Forelimb muscle (tissue), 1 donor: ENCODE measurements around the gene GRIN3B. TPM values are rescaled to one million over a fixed set of nuclear protein-coding genes. Genes with fewer than 3 reads are reported as not detected.
A peak's percentile ranks its signal among the peaks of the same experiment; 100 is the strongest.

Experiments used
- DNase-seq: peaks from one replicate; pipeline ENCODE4 v3.0.0-alpha.2; 2013; ENCODE audit warnings: low read depth
- polyA plus RNA-seq: library from polyadenylated mRNA; unstranded; fragments of 120-200 nt; gene quantifications from one replicate; pipeline ENCODE4 v1.2.1, GENCODE V29; 2013; ENCODE audit not compliant: insufficient read length

The GRIN3B gene
- polyA plus RNA-seq, 1 donor = 0.13 TPM

DNA sequence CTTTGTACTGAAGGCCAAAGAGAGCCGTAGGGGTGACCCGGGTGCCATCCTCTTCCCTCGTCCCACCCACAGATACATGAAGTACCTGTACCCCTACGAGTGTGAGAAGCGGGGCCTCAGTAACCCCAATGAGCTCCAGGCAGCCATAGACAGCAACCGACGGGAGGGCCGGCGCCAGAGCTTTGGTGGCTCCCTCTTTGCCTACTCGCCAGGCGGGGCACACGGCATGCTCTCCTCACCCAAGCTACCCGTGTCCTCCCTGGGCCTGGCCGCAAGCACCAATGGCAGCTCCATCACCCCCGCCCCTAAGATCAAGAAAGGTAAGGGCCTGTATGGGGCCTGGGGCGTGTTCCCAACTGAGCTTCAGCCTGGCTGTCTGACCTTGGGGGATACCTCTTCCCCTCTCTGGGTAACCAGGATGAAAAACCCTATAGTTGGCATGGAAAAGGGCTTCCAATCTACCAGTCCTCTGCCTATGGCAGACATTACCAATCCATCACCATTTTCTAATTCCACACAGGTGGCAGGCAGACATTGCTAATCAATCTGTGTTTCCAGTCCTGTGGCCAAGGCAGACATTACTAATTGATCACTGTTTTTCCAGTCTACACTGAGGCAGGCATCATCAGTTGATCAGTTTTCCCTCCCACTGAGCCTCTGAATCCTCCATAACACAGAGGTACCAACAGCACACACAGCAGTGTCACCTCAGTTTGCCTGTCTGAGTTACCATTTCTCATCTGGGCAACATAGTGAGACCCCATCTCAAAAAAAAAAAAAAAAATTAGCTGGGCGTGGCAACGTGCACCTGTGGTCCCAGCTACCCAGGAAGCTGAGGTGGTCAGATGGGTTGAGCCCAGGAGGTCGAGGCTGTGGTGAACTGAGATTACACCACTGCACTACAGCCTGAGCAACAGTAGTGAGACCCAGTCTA lies 35.2 kb upstream of the GRIN3B start:
- DNase-seq = no peak

DNA sequence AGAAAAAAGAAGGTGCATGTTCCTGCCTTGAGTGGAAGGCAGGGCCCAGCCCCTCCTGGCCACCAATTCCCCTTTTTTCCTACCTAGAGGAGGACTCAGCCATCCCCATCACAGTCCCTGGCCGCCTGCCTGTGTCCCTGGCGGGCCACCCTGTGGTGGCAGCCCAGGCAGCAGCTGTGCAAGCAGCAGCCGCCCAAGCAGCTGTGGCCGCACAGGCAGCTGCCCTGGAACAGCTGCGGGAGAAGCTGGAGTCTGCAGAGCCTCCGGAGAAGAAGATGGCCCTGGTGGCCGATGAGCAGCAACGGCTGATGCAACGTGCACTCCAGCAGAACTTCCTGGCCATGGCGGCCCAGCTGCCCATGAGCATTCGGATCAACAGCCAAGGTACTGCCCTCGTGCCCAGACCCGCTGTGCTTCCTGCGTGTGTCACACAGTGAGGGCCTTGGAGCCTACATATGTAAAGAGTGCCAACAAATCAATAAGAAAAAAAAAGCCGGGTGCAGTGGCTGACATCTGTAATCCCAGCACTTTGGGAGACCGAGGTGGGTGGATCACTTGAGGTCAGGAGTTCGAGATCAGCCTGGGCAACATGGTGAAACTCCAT lies 33.6 kb upstream of the GRIN3B start:
- no peak for DNase-seq

DNA sequence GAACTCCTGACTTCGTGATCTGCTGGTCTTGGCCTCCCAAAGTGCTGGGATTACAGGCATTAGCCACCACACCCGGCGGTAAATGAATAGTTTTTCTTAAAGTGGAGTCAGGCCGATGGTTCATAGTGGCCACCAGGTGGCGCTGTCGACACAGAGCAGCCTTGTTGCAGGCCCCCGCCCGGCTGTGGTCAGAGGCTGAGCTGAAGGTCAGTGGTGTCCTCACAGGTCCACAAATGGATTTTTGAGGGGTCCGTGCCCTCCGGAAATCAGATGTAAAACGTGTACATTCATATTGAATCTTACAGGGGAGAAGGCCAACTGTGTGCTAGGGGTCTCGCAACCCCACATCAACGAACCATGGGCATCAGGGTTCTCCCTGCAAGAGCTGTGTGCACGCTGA lies 29.5 kb upstream of the GRIN3B start:
- no peak for DNase-seq

DNA sequence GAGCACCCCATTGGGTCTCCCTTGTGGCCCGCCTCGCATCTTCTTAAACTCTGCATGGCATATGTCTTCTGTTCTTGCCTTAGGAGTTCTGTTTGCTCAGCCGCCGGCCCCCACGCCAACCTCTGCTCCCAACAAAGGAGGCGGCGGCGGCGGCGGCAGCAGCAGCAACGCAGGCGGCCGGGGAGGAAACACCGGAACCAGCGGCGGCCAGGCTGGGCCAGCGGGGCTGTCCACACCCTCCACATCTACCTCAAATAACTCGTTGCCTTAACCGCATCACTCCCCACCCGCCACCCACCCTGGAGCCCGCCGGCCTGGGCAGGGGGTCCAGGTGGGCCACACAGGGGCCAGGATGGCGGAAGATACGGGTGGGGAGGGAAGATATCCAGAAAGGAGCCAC lies 28.4 kb upstream of the GRIN3B start:
- DNase-seq = no peak

DNA sequence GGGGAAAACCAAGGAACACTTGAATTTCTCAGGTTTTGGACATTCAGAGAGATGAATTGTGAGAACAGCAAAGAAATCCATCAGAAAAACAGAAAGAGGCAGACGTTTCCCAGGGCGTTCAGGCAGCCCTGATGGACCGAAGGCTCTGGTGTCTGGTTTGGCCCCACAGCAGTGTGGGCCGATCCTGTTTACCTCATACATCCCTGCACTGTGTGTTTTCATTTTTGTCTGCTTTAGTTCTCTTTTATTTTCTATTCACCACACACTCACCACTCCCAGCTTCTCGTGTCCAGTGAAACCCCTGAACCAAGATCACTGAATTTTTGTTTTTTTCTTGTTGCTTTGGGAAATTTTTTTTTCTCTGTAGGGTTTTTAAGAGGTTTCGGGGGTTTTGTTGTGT lies 27.9 kb upstream of the GRIN3B start:
- DNase-seq = no peak

DNA sequence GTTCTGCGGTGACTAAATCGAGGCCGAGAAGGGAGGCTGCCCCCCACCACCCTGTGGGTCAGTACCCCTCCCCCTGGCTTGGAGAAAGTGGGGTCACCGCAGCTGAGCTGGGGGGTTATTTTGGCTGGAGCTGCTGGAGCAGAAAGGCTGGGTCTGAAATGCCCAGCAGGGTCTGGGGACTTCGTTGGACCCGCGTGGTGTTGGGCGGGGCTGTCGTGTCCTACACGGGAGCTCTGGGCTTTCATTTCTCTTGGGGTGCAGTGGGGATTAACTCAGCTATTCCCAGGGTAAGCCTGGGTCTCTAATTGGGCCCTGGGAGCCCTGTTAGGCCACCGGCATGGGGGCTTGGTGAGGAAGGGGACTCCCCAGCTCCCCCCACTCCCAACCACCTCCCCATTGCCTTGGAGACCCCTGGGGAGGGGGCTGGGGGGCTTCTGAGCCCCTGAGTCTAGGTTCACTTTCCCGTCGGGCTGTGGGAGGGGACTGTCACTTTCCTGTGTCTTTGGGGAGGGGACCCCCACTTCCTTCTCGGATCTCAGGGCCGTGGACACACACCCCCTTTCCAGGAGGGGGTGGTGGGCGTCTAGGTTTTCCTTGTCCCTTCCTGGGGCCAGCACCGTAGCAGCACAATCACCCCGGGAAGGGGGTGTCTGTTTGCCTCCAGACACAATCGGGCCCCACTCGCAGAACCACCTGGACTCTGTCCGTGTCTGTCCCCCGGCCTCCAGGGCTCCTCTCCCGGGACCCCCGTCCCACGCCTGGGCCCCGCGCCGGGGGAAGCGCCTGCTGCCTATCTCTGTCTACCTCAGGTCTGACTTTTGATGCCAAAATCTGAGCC lies 26.3 kb upstream of the GRIN3B start:
- DNase-seq = no peak

DNA sequence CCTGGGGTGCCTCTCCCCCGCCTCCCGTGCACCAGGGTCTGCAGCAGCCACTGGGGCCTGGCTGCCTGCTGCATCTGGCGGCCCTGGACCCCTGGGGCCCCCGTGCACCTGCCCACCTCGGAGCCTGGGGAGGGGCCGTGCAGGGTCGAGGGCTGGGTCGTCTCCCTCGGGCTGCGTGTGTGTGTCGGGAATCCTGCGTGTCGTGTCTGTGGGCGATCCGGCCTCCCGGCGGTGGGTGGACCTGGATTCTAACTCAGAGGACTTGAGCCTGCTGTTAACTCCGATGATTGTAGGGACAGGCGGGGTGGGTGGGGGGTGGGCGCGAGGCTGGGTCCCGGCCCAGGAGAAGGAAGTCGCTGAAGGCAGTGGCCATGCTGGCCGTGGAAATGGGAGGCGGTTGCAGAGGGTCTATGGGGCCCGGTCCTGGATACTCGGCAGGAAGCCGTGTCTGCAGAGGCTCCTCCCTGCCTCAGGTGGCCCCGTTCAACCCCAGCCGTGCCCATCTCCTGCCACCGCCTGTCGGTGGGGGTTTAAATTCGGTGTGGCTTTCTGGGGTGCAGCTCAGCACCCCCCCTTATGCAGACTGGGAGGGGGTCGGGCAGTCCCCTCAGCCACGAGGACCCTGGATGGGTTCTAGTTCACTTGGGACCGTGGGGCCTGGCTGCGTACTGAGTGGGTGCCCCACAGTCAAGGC lies 25.5 kb upstream of the GRIN3B start:
- DNase-seq = no peak

DNA sequence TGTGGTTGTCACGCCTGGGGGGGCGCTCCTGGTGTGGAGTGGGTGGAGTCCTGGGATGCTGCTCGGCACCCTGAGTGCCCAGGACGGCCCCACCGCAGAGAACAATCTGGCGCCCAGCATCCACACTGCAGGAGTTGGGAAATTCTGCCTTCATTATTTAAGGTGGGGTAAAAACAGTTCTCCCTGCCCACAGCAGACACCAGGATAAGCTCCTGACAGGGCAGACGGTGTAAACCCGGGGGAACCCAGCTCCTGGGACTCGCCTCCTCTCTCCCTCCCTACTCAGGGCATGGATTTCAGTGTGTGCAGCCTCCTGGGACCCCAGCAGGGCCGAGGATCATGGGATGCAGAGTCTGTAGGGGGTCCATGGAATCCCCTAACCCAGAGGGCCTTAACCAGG lies 23.7 kb upstream of the GRIN3B start:
- no peak for DNase-seq

DNA sequence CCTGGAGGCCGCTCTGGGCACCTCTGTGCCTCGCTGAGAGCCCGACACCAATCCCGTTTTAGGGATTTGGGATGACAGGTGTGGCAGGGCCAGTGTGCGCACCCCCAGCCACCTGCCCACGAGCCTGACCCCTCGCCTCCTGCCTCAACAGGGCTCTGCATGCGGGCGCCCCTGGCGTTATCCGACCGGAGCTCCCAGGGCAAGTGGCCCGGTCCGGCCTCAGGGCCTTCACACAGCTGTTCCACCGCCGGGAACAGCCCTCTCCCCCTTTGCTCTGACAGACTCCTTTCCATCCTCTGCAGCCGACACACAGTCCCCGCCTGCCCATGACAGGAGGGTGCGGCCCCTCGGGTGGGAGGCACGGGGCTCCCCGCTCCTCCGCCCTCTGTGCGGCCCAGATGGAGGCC lies 23.2 kb upstream of the GRIN3B start:
- no peak for DNase-seq

DNA sequence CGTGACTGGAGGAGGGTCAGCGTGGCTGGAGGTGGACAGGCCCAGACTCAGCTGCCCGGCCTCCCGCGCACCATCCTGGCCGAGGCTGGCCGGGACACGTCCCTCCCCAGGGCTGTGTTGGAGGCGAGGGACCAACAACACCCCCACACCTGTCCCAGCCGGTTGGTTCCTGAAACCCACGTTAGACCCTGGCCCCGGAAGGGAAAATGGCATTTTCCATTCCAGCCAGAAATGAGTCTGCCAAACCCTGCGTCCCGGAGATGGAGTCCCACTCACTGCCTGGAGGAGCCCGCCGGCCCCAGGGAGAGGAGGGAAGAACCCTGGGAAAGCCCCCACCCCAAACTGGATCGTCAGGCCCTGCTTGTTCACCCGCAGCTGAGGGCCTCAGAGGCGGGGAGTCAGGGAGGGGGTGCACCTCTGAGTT lies 20.9 kb upstream of the GRIN3B start:
- DNase-seq = no peak

DNA sequence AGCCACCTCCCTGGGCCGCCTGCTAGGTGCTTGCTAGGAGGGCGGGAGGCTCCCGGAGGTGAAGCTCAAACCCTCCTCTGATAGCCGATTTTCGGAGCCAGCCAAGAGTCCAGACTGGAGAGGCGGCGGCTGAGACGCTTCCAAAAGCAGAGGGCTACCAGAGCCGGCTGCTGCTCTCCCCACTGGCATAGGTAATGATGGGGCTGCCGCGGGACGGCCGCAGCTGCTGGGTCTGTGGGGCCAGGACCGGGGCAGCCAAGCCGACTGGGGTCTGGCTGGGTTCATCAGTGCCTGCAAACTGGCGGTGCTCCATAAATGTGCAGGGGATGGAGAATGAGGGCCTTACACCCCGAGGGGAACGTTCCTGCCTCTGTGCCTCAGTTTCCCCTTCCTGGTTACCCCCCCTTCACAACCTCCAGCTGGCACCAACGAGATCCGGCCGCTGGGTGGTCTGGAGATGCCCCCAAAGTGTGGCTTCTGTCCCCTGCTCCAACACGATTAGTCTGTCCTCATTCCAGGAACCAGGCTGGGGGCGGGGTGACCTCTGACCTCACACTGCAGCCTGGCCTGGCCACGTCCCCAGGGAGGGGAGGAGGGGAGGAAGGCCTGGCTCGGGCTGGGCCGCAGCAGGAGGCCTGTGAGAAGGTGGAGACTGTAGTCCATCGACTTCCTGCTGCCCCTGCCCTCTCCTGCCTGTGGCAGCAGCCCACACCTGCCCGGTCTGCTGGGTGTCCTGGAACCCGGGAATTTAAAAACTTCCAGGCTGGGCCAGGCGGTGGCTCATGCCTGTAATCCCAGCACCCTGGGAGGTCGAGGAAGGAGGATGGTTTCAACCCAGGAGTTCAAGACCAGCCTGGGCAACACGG lies 19.9 kb upstream of the GRIN3B start:
- DNase-seq = no peak

DNA sequence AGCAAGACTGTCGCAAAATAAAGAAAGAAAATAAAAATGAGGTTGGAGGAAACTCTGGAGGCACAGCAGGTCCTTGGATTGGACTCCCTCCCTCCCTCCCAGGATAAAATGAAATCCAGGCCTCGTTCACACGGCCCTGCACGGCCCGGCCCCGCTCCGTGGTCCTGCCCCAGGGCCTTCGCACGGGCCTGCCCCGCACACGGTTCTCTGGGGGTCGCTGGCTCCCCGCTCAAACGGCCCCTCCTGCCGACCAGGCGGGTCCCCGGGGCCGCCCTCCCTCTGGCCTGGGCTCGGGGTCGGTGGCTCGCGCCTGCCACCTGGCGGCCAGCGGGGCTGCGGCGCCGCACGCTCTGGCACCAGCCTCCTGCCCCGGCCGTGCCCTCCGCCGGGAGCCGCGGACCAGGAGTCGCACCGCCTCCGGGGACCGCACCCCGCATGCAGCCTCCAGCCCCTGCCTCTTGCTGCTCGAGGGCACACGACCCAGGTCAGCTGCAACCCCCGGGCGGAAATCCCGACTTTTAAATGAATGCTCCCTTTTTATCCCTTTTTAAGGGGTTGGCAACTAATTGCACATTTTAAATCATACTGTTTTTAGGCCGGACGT lies 17.6 kb upstream of the GRIN3B start:
- no peak for DNase-seq

DNA sequence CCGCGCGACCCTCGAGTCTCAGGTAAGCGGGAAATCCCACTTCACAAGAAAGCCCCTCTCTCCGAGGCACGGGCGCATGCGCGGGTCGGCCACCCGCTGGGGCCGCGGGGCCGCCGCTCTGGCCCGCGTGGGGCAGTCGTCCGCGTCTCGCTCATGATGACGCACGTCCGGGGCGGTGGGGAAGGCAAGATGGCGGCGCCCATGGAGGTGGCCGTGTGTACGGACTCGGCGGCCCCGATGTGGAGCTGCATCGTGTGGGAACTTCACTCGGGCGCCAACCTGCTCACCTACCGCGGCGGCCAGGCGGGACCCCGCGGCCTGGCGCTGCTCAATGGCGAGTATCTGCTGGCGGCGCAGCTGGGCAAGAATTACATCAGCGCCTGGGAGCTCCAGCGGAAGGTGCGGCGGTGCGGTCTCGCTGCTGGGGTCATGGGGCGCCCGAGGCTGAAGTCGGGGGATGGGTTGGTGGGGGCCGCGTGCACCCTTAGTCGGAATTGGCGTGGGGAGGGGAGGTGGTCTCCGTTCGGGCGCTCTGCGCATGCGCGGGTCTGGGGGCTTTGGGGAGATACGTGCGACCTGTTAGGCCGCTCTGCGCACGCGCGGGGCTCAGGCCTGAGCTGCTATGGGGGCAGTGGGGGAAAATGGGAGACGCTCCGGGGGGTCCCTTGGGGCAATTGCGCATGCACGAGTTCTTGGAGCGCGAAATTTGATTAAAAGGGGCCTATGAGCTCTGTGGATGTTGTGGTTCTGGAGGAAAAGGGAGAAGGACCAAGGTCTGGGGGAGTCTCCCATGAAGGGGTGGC lies 15.9 kb upstream of the GRIN3B start, which contains the start of gene WDR18:
TSS of gene WDR18 (plus strand) at position 181 of the 803 bp plus-strand sequence. CDS start at position 190, 9 bp downstream.
- peak; percentile 59 for DNase-seq

DNA sequence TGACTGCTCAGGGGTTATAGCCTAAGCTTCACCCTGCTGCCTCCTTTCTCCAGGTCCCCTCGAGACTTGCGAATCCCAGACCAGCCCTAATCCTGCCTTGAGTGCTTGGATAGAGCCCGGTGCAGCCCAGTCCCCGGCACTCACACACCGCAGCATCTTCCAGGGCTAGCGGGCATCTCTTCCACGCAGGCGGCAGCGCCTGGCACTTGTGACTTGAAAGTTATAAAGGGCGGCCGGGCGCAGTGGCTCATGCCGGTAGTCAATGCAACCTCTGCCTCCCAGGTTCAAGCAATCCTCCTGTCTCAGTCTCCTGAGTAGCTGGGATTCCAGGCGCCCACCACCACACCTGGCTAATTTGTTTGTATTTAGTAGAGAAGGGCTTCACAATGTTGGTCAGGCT lies 14.1 kb upstream of the GRIN3B start:
- DNase-seq = no peak

DNA sequence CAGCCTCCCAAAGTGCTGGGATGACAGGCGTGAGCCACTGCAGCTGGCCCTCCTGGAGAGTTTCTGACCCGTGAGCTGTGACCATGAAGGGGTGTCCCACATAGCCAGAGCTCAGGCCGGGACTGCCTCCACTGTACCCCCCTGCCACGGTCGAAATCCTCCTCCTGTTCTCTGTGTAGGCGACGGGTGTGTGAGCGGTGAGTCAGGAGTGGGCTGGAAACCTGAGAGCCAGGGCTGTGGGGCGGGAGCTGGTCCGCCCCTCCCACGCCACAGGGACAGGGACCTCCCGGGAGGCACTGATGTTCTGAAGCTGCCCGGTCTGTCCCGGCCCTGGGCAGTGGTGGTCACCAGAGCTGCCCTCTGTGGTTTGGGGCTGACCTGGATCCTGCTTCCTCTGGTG lies 12.1 kb upstream of the GRIN3B start:
- no peak for DNase-seq

DNA sequence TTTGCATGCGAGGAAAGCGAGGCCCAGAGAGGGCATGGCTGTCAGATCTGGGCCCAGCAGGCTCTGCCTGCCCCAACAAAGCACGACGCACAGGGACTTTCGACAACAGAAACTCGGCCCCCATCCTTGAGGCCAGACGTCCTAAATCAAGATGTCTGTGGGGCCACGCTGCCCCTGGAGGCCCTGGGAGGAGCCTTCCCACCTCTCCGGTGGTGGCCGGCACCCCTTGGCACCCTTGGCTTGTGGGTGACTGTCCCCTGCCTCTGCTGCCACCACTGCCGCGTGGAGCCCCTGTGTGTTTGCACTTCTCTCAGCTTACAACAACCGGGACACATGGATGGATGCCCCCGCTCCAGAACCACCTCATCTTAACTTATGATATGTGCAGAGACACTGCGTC lies 11.7 kb upstream of the GRIN3B start:
- DNase-seq = no peak

DNA sequence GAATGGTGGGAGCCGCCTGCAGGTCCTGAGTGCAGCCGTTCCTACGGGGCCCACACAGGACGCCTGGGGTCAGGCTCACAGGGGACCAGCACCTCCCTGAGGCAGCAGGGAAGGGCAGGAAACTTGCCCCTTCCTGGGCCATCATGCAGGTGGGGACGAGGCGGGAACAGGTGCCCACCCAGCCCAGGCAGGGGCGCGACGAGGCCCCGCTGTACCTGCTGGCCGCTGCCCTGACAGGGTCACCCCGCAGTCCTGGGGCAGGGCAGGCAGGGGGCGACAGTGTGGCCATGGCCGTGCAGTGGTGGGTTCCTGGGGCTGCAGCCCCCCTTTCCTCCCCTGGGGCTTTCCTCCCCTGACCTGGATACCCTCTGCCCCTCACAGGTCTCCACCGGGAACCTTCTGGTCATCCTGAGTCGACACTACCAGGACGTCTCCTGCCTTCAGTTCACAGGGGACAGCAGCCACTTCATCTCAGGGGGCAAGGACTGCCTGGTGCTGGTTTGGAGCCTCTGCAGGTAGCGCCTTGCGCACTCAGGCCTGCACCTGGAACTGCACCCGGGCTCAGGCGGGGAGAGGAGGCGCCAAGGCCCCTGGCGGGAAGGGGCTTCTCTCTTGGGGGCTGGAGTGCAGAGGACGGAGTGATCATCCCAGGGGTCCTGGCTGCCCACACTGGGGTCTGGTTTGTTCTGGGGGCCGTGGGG lies 10.7 kb upstream of the GRIN3B start:
- DNase-seq = no peak

DNA sequence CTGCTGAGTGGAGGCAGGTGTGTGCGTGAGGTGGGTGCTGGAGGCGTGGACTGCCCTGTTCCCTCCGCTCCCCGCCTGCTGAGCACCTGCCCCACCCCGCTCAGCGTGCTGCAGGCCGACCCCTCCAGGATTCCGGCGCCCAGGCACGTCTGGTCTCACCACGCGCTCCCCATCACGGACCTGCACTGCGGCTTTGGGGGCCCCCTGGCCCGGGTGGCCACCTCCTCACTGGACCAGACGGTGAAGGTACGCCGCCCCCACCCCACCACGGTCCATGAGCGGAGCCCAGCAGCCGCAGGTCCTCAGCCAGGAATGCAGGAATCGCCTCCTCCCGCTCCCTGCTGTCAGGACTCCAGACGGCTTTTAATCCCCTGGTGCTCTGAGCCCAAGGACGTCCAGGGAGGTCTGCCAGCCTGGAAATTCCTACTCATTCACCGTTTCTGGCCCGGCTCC lies 10.1 kb upstream of the GRIN3B start:
- no peak for DNase-seq

DNA sequence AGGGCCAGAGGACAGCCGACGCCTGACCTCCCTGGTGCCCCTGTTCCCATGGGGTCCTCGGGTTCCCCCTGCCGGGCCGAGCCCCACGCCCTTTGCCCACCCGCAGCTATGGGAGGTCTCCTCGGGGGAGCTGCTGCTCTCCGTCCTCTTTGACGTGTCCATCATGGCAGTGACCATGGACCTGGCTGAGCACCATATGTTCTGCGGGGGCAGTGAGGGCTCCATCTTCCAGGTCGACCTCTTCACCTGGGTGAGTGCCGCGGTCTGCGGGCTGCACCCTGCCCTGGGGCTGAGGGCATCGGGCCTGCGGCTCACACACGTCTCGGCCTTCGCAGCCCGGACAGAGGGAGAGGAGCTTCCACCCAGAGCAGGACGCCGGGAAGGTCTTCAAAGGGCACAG lies 9.5 kb upstream of the GRIN3B start:
- DNase-seq = no peak
